OCI-LY1 (cell line): ENCODE measurements around the gene SPAG4.

Experiments
- H2AFZ ChIP-seq: fragments of 200-600 bp; sonication (generic), shearing (Covaris generic); 2 replicates; pipeline ENCODE4 v1.6.0; 2014; ENCODE audit warnings: antibody characterized with exemption, mild to moderate bottlenecking, low read length
- H3F3A ChIP-seq: fragments of 200-600 bp; sonication (generic), shearing (Covaris generic); 2 replicates; pipeline ENCODE4 v1.6.0; 2014; ENCODE audit warnings: mild to moderate bottlenecking, antibody characterized with exemption, low read length, moderate library complexity; ENCODE audit not compliant: insufficient read depth
- H3K27ac ChIP-seq: fragments of 200-600 bp; sonication (generic); 2 replicates; pipeline ENCODE4 v1.5.1; 2014; ENCODE audit warnings: low read length, mixed run types, mild to moderate bottlenecking, low read depth; ENCODE audit not compliant: poor library complexity, severe bottlenecking
- H3K27me3 ChIP-seq: fragments of 200-600 bp; sonication (generic); 2 replicates; pipeline ENCODE4 v1.6.0; 2014; ENCODE audit warnings: antibody characterized with exemption, mild to moderate bottlenecking, low read length, moderate library complexity; ENCODE audit not compliant: insufficient read depth
- H3K36me3 ChIP-seq: fragments of 200-600 bp; sonication (generic); 2 replicates; pipeline ENCODE4 v1.6.1; 2014; ENCODE audit warnings: mild to moderate bottlenecking, antibody characterized with exemption, low read length, moderate library complexity, mixed read lengths; ENCODE audit not compliant: insufficient read depth
- H3K4me1 ChIP-seq: fragments of 200-600 bp; sonication (generic); 2 replicates; pipeline ENCODE4 v1.5.1; 2014; ENCODE audit warnings: mild to moderate bottlenecking, low read length, moderate library complexity; ENCODE audit not compliant: insufficient read depth, severe bottlenecking
- H3K4me2 ChIP-seq: fragments of 200-600 bp; sonication (generic), shearing (Covaris generic); 2 replicates; pipeline ENCODE4 v1.6.1; 2014; ENCODE audit warnings: low read length
- H3K4me3 ChIP-seq: fragments of 200-600 bp; sonication (generic); 2 replicates; pipeline ENCODE4 v1.5.1; 2014; ENCODE audit warnings: low read length, low read depth, mild to moderate bottlenecking, mixed read lengths; ENCODE audit not compliant: poor library complexity, severe bottlenecking
- H3K79me2 ChIP-seq: fragments of 200-600 bp; shearing (Covaris generic); 2 replicates; pipeline ENCODE4 v1.6.1; 2016; ENCODE audit warnings: mixed run types, low read length, mixed read lengths; ENCODE audit not compliant: insufficient read depth
- H3K9ac ChIP-seq: fragments of 200-600 bp; sonication (generic), shearing (Covaris generic); 2 replicates; pipeline ENCODE4 v1.6.1; 2014; ENCODE audit warnings: mild to moderate bottlenecking, low read length, mixed read lengths
- H3K9me2 ChIP-seq: fragments of 200-600 bp; sonication (generic), shearing (Covaris generic); 2 replicates; pipeline ENCODE4 v1.6.1; 2014; ENCODE audit warnings: low read depth, mild to moderate bottlenecking, low read length, mixed read lengths
- H3K9me3 ChIP-seq: fragments of 200-600 bp; shearing (Covaris generic); 2 replicates; pipeline ENCODE4 v1.6.1; 2014; ENCODE audit warnings: low read length, mixed read lengths
- H4K20me1 ChIP-seq: fragments of 200-600 bp; sonication (generic), shearing (Covaris generic); 2 replicates; pipeline ENCODE4 v1.6.0; 2016; ENCODE audit warnings: mild to moderate bottlenecking, low read length; ENCODE audit not compliant: insufficient read depth
- CTCF ChIP-seq: fragments of 200-600 bp; sonication (generic), shearing (Covaris generic); IDR thresholded peaks from 2 replicates; pipeline ENCODE4 v1.5.1; 2017; ENCODE audit warnings: mild to moderate bottlenecking, antibody characterized with exemption, low read length, moderate library complexity, mixed read lengths
- EZH2 ChIP-seq: fragments of 200-600 bp; sonication (generic), shearing (Covaris generic); IDR thresholded peaks from 2 replicates; pipeline ENCODE4 v1.8.0; 2017; ENCODE audit warnings: borderline replicate concordance, mixed run types, mild to moderate bottlenecking, antibody characterized with exemption, low read length, moderate library complexity, mixed read lengths

Gene SPAG4

GRCh38 chr20:35626386-35627001, 10.9 kb downstream of the SPAG4 start:
- Histone ChIP-seq H2AFZ (no peak overlapping the region), H3F3A (no peaks in the 10 kb centered on the region), H4K20me1 (no peaks in the 10 kb centered on the region), H3K4me1 (no peaks in the 10 kb centered on the region), H3K9me2 (no peaks in the 10 kb centered on the region), H3K27me3 (no peaks in the 10 kb centered on the region), H3K4me3 (no peak overlapping the region), H3K36me3 (peaks cover 67% of the 10 kb centered on the region), H3K79me2 (no peaks in the 10 kb centered on the region), H3K4me2 (no peak overlapping the region), H3K9ac (no peak overlapping the region), H3K27ac (no peak overlapping the region), H3K9me3 (no peaks in the 10 kb centered on the region)
- TF ChIP-seq CTCF: no peak
- TF ChIP-seq EZH2: no peak

- Histone ChIP-seq H3K9ac (no peak overlapping the region), H3K27ac (no peak overlapping the region), H3K4me3 (no peak overlapping the region), H2AFZ (no peak overlapping the region), H3F3A (no peaks in the 10 kb centered on the region), H3K36me3 (peaks cover 73% of the 10 kb centered on the region), H4K20me1 (no peaks in the 10 kb centered on the region), H3K4me1 (no peaks in the 10 kb centered on the region), H3K4me2 (no peak overlapping the region), H3K27me3 (no peaks in the 10 kb centered on the region), H3K9me3 (no peaks in the 10 kb centered on the region), H3K9me2 (no peaks in the 10 kb centered on the region), H3K79me2 (no peaks in the 10 kb centered on the region)
- TF ChIP-seq EZH2 (no peak), CTCF (no peak)
Measured at GRCh38 chr20:35627121-35627520, 11.5 kb downstream of the SPAG4 start.

GRCh38 chr20:35629427-35630145, 14.0 kb downstream of the SPAG4 start:
- Histone ChIP-seq H3K27ac (no peak overlapping the region), H3K4me3 (no peak overlapping the region), H2AFZ (no peak overlapping the region), H3K9me2 (no peaks in the 10 kb centered on the region), H3K27me3 (no peaks in the 10 kb centered on the region), H4K20me1 (no peaks in the 10 kb centered on the region), H3K79me2 (no peaks in the 10 kb centered on the region), H3K9ac (no peak overlapping the region), H3K36me3 (peaks cover 79% of the 10 kb centered on the region), H3F3A (no peaks in the 10 kb centered on the region), H3K9me3 (no peaks in the 10 kb centered on the region), H3K4me2 (no peak overlapping the region), H3K4me1 (no peaks in the 10 kb centered on the region)
- no peak for TF ChIP-seq EZH2
- no peak for TF ChIP-seq CTCF
